SH-SY5Y (cell line): ENCODE measurements around the gene ADAMTS13.

ENCODE experiments used
- GATA2 ChIP-seq: IDR thresholded peaks from 2 replicates; pipeline ENCODE4 v1.6.1; 2011; ENCODE audit warnings: mild to moderate bottlenecking, low read depth, low read length
- GATA3 ChIP-seq: IDR thresholded peaks from 2 replicates; pipeline ENCODE4 v1.6.1; 2011; ENCODE audit warnings: low read depth, mild to moderate bottlenecking, low read length, moderate library complexity

DNA sequence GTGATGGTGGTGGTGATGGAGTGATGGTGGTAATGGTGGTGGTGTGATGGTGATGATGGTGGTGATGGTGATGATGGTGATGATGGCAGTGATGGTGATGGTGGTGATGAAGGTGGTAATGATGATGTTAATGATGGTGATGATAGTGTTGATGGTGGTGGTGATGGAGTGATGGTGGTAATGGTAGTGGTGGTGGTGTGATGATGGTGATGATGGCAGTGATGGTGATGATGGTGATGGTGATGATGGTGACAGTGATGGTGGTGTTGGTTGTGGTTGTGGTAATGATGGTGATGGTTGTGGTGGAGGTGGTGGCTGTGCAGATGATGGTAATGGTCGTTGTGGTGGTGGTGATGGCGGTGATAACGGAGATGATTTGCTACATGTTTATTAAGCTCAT lies 38.7 kb upstream of the ADAMTS13 start:
- TF ChIP-seq GATA2 (no peak), GATA3 (no peak)
